OCI-LY3 (cell line): ENCODE data around the gene MGAT5B.

Experiments used
- H2AFZ ChIP-seq: fragments of 200-600, 300-600 bp; shearing (Covaris generic); 2 replicates; pipeline ENCODE4 v1.6.0; 2014; ENCODE audit warnings: antibody characterized with exemption, low read depth, low read length
- H3K27ac ChIP-seq: fragments of 200-600, 300-600 bp; sonication (generic); 2 replicates; pipeline ENCODE4 v1.5.1; 2014; ENCODE audit warnings: mild to moderate bottlenecking, low read length, moderate library complexity, mixed read lengths
- H3K27me3 ChIP-seq: fragments of 200-600, 300-600 bp; sonication (generic); 2 replicates; pipeline ENCODE4 v1.6.1; 2014; ENCODE audit warnings: low read depth, low read length, mixed read lengths
- H3K36me3 ChIP-seq: fragments of 200-600, 300-600 bp; sonication (generic); replicated peaks from 2 replicates; pipeline ENCODE3; 2014; ENCODE audit warnings: low read depth, low read length, mixed read lengths
- H3K4me1 ChIP-seq: fragments of 300-600, 200-600 bp; sonication (generic); 2 replicates; pipeline ENCODE4 v1.6.1; 2014; ENCODE audit warnings: low read length, mixed read lengths
- H3K4me2 ChIP-seq: fragments of 200-600, 300-600 bp; sonication (generic); 2 replicates; pipeline ENCODE4 v1.6.1; 2014; ENCODE audit warnings: low read length, mixed read lengths
- H3K4me3 ChIP-seq: fragments of 300-600, 200-600 bp; sonication (generic); 2 replicates; pipeline ENCODE4 v1.5.1; 2014; ENCODE audit warnings: antibody characterized with exemption, mild to moderate bottlenecking, low read length, moderate library complexity
- H3K79me2 ChIP-seq: fragments of 300-600, 200-600 bp; shearing (Covaris generic); 2 replicates; pipeline ENCODE4 v1.6.1; 2014; ENCODE audit warnings: mild to moderate bottlenecking, low read length, mixed read lengths
- H3K9ac ChIP-seq: fragments of 300-600, 200-600 bp; shearing (Covaris generic); 2 replicates; pipeline ENCODE4 v1.6.0; 2014; ENCODE audit warnings: mild to moderate bottlenecking, low read length, moderate library complexity
- H3K9me3 ChIP-seq: fragments of 200-600, 300-600 bp; shearing (Covaris generic); 2 replicates; pipeline ENCODE4 v1.6.1; 2014; ENCODE audit warnings: low read length, mixed read lengths; ENCODE audit not compliant: insufficient read depth
- H4K20me1 ChIP-seq: fragments of 200-600, 300-600 bp; sonication (generic); 2 replicates; pipeline ENCODE4 v1.6.1; 2016; ENCODE audit warnings: low read length, mixed read lengths; ENCODE audit not compliant: insufficient read depth
- CTCF ChIP-seq: fragments of 200-600, 300-600 bp; sonication (generic); IDR thresholded peaks from 2 replicates; pipeline ENCODE4 v1.5.1; 2014; ENCODE audit warnings: antibody characterized with exemption, low read length, low read depth
- EZH2phosphoT487 ChIP-seq: fragments of 200-600 bp; shearing (Covaris generic); IDR thresholded peaks from 2 replicates; pipeline ENCODE4 v1.6.1; 2018; ENCODE audit warnings: antibody characterized with exemption, mixed run types, low read depth

The MGAT5B gene

GRCh38 chr17:76892329-76892728 lies 24.1 kb downstream of the MGAT5B start:
- H3K79me2 ChIP-seq: no peaks in the 10 kb centered on the region
- H3K4me3 ChIP-seq: no peak overlapping the region
- no peak overlapping the region for H2AFZ ChIP-seq
- TF ChIP-seq CTCF (no peak), EZH2phosphoT487 (no peak)
- H3K4me2 ChIP-seq: no peak overlapping the region
- no peaks in the 10 kb centered on the region for H3K4me1 ChIP-seq
- H4K20me1 ChIP-seq: no peaks in the 10 kb centered on the region
- H3K27ac ChIP-seq: no peak overlapping the region
- H3K9ac ChIP-seq: no peak overlapping the region
- no peaks in the 10 kb centered on the region for H3K36me3 ChIP-seq
- no peaks in the 10 kb centered on the region for H3K9me3 ChIP-seq
- peaks cover 5% of the 10 kb centered on the region; the same call in 1 of the 2 replicates for H3K27me3 ChIP-seq

- Histone ChIP-seq H4K20me1 (no peaks in the 10 kb centered on the region), H3K27me3 (peaks cover 5% of the 10 kb centered on the region; the same call in 1 of the 2 replicates), H3K4me1 (no peaks in the 10 kb centered on the region), H3K4me3 (no peak overlapping the region), H3K79me2 (no peaks in the 10 kb centered on the region), H3K27ac (no peak overlapping the region), H2AFZ (no peak overlapping the region), H3K4me2 (no peak overlapping the region), H3K9me3 (no peaks in the 10 kb centered on the region), H3K9ac (no peak overlapping the region), H3K36me3 (no peaks in the 10 kb centered on the region)
- TF ChIP-seq CTCF (no peak), EZH2phosphoT487 (no peak)
These were observed 25.6 kb downstream of the MGAT5B start for GRCh38 chr17:76893623-76894334.

GRCh38 chr17:76894842-76895241 lies 26.6 kb downstream of the MGAT5B start:
- Histone ChIP-seq H3K36me3 (no peaks in the 10 kb centered on the region), H3K9me3 (no peaks in the 10 kb centered on the region)
- TF ChIP-seq EZH2phosphoT487 (no peak), CTCF (no peak)

GRCh38 chr17:76897023-76897422 lies 28.8 kb downstream of the MGAT5B start:
- H3K79me2 ChIP-seq: no peaks in the 10 kb centered on the region
- no peak overlapping the region for H3K9ac ChIP-seq
- H3K27ac ChIP-seq: no peak overlapping the region
- peaks cover 5% of the 10 kb centered on the region; the same call in 1 of the 2 replicates for H3K27me3 ChIP-seq
- no peaks in the 10 kb centered on the region for H3K4me1 ChIP-seq
- H4K20me1 ChIP-seq: no peaks in the 10 kb centered on the region
- H3K36me3 ChIP-seq: no peaks in the 10 kb centered on the region
- no peaks in the 10 kb centered on the region for H3K9me3 ChIP-seq
- H3K4me3 ChIP-seq: no peak overlapping the region
- H3K4me2 ChIP-seq: no peak overlapping the region
- no peak overlapping the region for H2AFZ ChIP-seq
- TF ChIP-seq CTCF (no peak), EZH2phosphoT487 (no peak)

More at GRCh38 chr17:76894842-76895241, 26.6 kb downstream of the MGAT5B start:
- Histone ChIP-seq H3K27ac (no peak overlapping the region), H3K79me2 (no peaks in the 10 kb centered on the region), H3K4me3 (no peak overlapping the region), H3K9ac (no peak overlapping the region), H2AFZ (no peak overlapping the region), H3K4me1 (no peaks in the 10 kb centered on the region), H3K4me2 (no peak overlapping the region), H4K20me1 (no peaks in the 10 kb centered on the region), H3K27me3 (peaks cover 8% of the 10 kb centered on the region)
